ENCODE data around the gene MRTFB.

DNA sequence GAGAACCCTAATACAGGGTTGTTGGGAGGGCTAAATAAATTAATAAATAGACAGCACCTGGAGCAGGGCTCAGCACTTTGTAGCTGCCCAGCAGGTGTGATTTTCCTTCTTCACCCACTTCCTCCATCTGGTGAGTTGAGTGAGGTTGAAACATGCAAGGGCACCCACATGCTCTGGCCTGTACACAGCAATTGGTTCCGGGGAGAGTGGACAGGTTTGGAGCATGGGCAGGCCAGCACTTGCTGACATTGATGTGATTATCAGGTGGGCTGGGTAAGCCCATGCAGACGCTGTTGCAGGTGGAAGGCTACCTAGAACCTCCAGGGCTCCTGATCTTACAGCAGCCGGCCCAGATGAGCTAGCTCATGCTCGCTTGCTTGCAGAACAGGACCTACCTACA, 1.3 kb upstream of the MRTFB start:
- TF ChIP-seq CTCF (IDR thresholded peaks at IDR 0.05 in 4 of 5, conservative IDR thresholded peaks at IDR 0.05 in 1 of 5) (no peak), POLR2A (IDR thresholded peaks at IDR 0.05) (no peak)

Data from gastrocnemius medialis (tissue), 4 donors.